Activated CD8-positive, alpha-beta T cell treated with anti-CD3 and anti-CD28 coated beads, Interleukin-2, amount 10 ng/mL, durations not matched to agents 7 days and 5 days (primary cell): ENCODE results near the gene FOXK1. TPM values are rescaled to one million over a fixed set of nuclear protein-coding genes. Genes with fewer than 3 reads are reported as not detected.

Experiments
- ATAC-seq: fragments of 150-1000 bp; cut with Tn5 transposase; one replicate; pipeline ENCODE4 v1.10.0; 2021; ENCODE audit warnings: moderate library complexity
- CTCF ChIA-PET: fragments of 350-600 bp; sonication (Branson Sonifier 250); formaldehyde crosslinking; loops from one replicate; lab custom pipeline; 2021; ENCODE audit warnings: antibody characterized with exemption; lab: Charles Lee
- POLR2A ChIA-PET: fragments of 350-600 bp; sonication (Branson Sonifier 250); formaldehyde crosslinking; loops from one replicate; lab custom pipeline; 2021; ENCODE audit warnings: antibody characterized with exemption; lab: Charles Lee
- DNase-seq: peaks from one replicate; pipeline ENCODE4 v3.0.0-alpha.2; 2020
- H3K27ac Mint-ChIP-seq: one replicate; pipeline ENCODE4 v1.8.0; 2021; ENCODE audit warnings: mild to moderate bottlenecking, mixed read lengths
- H3K27me3 Mint-ChIP-seq: one replicate; pipeline ENCODE4 v1.8.0; 2021; ENCODE audit warnings: low read depth, mixed read lengths
- H3K36me3 Mint-ChIP-seq: one replicate; pipeline ENCODE4 v1.8.0; 2021; ENCODE audit warnings: low read depth, mixed read lengths
- H3K4me1 Mint-ChIP-seq: one replicate; pipeline ENCODE4 v1.8.0; 2021; ENCODE audit warnings: low read depth, mixed read lengths
- H3K4me3 Mint-ChIP-seq: one replicate; pipeline ENCODE4 v1.8.0; 2021; ENCODE audit warnings: mild to moderate bottlenecking, mixed read lengths
- H3K9me3 Mint-ChIP-seq: one replicate; pipeline ENCODE4 v1.8.0; 2022; ENCODE audit warnings: mixed read lengths; ENCODE audit not compliant: insufficient read depth
- total RNA-seq, 2 experiments: library from RNA; stranded (reverse); gene quantifications; one replicate each; pipeline ENCODE4 v1.2.3, GENCODE V29; 2021

FOXK1 gene
- total RNA-seq, 2 experiments from 2014 or later = 26.8 to 28.5 TPM

DNA sequence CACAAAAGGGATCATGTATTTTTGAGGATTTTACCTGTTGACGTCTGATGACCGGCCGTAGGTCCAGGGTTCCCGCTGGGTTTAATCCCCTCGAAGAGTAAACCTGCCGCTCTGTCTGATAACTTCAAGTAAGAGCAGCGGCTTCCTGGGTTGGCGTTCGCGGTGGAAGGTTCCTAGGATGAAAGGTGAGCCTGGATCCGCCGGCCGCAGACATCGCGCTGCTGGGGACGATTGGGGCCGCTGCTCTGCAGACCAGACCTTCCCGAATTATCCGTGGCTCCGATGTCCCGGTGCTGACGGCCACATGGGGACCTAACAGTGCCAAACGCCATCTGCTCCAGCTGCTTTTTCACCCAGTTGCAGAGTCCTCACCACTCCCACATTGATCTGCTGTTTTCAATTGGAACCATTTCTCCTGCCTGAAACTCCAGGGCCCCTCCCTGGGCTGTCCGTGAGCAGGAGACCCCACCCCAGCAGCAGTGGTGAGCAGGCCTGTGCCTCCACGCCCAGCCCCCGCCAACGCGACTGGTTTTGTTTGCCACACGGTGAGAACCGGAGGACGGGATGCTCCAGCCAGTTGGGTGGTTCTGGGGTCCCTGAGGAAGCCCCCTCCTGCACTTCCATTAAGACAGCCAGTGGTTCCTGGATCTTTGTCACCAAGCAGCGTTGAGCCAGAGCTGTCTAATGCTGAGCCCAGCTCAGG lies 81.1 kb downstream of the FOXK1 start:
- ChIA-PET POLR2A (no interaction called here), CTCF (no interaction called here)
- no peak for ATAC-seq
- H3K27me3 Mint-ChIP-seq = no peaks in the 10 kb centered on the region
- H3K4me3 Mint-ChIP-seq = no peak overlapping the region
- H3K4me1 Mint-ChIP-seq = no peaks in the 10 kb centered on the region
- peaks cover 26% of the 10 kb centered on the region for H3K36me3 Mint-ChIP-seq
- DNase-seq = no peak
- no peaks in the 10 kb centered on the region for H3K9me3 Mint-ChIP-seq
- H3K27ac Mint-ChIP-seq = no peak overlapping the region

DNA sequence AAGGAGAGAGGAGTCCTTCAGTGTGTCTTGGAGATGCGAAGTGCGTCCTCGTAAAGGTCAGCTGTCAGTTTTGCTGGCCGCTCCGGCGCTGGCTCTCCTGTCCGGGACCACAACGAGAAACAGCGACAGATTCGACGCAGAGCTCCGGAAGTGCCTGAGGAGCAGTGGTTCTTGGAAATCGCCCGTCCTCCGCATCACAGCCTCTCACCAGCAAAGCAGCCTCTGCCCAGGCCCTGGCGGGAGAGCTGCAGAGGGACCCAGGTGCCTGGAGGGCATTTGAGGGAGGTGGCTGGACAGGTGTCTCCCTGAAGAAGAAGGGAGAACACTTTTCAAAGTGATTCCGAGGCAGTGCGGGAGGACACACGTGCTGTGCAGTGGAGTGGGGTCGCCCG lies 81.7 kb downstream of the FOXK1 start:
- ChIA-PET POLR2A (no interaction called here), CTCF (no interaction called here)
- no peak for DNase-seq
- ATAC-seq = no peak
- Mint-ChIP-seq H3K36me3 (peaks cover 23% of the 10 kb centered on the region), H3K27ac (no peak overlapping the region), H3K27me3 (no peaks in the 10 kb centered on the region), H3K9me3 (no peaks in the 10 kb centered on the region), H3K4me1 (no peaks in the 10 kb centered on the region), H3K4me3 (no peak overlapping the region)

DNA sequence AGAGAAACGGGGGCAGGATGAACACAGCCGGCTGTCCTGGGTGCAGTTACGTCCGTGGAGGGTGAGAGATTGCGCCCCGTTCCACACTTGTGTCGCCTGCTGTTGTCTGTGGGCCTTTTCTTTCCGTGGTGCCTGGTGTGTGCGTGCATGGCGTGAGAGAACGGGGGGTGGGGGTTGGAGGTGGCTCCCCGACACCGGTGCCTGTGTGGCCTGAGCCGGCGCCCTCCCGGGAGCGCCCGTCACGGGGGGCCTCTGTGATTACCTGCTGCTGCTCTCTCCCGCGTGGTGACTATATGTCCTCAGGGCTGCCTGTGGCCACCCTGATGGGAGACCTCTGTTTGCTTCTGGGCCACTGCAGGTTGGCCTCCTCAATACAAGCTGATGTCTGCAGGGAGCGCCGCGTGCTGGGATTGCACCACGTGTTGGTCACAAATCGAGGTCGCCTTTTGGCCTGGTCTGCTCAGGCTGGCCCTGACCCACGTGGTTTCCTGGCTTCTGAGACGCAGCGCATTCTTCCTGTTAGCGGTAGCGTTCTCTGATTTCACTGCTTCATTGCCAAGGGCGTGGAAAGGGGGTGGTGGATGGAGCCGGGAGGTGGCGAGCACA lies 82.4 kb downstream of the FOXK1 start:
- Mint-ChIP-seq H3K4me1 (no peaks in the 10 kb centered on the region), H3K27ac (peak overlapping the region; percentile 33), H3K27me3 (no peaks in the 10 kb centered on the region), H3K36me3 (peaks cover 23% of the 10 kb centered on the region), H3K4me3 (no peak overlapping the region), H3K9me3 (no peaks in the 10 kb centered on the region)
- ChIA-PET POLR2A (no interaction called here), CTCF (no interaction called here)
- DNase-seq (no peak), ATAC-seq (no peak)

DNA sequence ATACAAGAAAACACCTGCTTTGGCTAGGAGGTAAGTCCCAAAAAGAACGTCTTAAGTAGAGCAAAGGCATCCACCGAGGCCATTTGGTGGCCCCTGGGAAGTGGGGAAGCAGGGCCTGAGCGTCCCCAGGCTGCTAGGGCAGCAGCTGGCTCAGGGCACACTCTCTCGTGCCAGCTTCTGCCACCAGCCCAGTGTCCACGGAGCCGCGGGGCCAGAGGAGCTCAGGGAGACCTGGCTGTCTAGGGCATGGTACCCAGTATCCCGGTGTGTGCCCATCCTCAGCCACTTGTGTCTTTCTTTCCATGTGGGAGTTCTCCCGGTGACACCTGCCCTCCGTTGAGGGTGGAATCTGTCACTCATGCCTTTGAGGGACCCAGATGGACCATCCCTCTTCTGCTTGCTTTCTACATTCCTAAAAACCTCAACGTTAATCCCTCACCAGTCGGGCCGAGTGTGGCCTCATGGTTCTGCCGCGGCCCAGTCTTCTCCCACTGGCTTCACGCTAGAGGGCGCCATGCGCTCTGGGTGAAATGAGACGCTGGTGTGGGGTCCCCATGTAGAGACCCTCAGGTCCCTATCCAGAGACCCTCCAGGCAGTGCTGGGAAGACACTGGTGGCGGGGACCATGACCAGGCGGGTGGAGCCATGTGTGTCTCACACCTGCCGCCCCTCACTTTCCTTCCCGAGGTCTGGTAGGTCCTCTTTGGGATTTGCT lies 83.8 kb downstream of the FOXK1 start:
- H3K4me3 Mint-ChIP-seq = no peak overlapping the region
- H3K27me3 Mint-ChIP-seq = no peaks in the 10 kb centered on the region
- ATAC-seq = no peak
- no peaks in the 10 kb centered on the region for H3K9me3 Mint-ChIP-seq
- H3K4me1 Mint-ChIP-seq = no peaks in the 10 kb centered on the region
- ChIA-PET CTCF (no interaction called here), POLR2A (no interaction called here)
- H3K27ac Mint-ChIP-seq = no peak overlapping the region
- no peak for DNase-seq
- peaks cover 15% of the 10 kb centered on the region for H3K36me3 Mint-ChIP-seq

DNA sequence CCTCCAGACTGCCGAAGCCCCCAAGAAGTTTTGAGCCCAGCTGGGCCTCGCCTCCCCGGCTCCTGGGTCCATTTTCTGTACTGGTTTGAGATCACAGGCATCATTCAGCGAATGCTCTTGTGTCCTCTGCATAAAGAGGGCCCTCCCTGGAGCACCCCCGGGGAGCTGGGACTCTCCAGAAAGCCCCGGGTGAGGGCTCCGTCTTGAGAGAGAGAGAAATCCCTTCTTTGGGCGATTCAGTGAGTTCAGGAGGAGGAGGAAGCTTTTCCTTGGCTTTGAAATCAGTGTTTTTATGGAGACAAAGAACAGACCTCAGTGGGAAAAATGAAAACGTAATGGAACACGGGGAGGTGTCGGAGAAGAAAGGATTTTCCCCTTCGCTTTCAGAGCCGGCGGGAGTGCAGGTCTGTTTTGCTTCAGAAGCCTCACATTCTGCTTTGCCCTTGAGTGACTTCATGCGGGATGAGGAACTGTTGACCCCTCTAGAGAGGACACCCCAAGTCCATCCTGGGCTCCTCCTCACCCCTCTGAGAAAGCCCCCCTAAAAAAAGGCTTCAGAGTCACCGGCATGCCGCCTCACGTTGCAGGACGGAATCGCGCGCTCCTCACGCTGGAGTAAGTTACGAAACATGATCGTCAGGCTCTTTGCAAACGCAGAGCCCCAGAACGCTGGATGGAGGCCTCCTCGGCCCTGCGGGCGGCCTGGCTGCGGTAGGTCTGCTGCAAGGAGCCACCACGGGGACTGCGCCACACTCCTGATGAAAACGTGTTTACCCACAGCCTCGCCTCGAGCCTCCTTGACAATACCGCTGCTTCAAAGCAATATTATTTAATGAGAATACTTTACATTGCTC lies 84.8 kb downstream of the FOXK1 start:
- H3K4me3 Mint-ChIP-seq = no peak overlapping the region
- H3K36me3 Mint-ChIP-seq = peaks cover 8% of the 10 kb centered on the region
- no peak for ATAC-seq
- no peaks in the 10 kb centered on the region for H3K9me3 Mint-ChIP-seq
- CTCF ChIA-PET = no interaction called here
- H3K27ac Mint-ChIP-seq = no peak overlapping the region
- POLR2A ChIA-PET = no interaction called here
- DNase-seq = no peak
- H3K4me1 Mint-ChIP-seq = no peaks in the 10 kb centered on the region
- H3K27me3 Mint-ChIP-seq = no peaks in the 10 kb centered on the region

DNA sequence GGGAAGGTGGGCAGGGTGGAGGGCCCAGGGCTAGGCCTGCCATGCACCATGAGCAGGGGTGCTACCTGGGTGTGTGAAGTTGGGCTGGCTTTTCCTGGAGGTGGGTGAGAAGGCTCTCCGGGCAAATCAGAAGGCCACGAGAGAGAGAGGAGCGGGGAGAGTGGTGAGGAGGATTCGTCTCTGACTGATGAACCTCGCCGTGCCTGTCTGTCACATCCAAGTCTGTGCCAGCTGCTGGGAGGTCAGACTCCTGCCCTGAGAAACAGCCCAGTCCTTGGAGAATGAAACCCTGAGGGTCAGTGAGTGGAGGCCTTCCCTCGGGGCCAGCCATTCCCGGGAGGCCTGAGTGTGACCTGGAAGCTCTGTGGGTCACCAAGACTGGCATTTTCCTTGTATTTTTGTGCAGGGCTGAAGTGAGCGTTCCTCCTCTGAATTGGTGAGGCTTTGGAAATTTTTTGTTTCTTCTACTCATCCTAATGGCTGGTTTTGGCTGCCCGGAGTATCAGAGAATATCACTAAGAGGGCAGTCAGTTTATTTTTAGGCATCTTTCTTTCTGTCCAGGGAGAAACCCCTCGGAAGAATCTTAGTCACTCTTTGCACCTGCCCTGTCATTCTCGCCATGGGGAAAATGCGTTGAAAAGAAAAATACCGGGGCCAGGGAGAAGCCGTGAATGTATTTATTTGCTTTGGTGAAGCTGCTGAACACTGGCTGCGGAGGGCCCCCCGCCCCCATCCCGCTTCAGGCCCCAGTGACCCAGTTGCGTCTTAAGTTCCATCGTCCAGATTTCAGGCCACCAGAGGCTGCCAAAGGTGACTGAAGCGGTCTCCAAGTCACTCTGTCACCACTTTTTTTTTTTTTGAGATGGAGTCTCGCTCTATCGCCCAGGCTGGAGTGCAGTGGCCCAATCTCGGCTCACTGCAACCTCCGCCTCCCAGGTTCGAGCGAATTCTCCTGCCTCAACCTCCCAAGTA lies 86.8 kb downstream of the FOXK1 start:
- DNase-seq (no peak), ATAC-seq (no peak)
- H3K4me3 Mint-ChIP-seq = no peak overlapping the region
- H3K36me3 Mint-ChIP-seq = no peaks in the 10 kb centered on the region
- H3K27ac Mint-ChIP-seq = no peak overlapping the region
- POLR2A ChIA-PET = no interaction called here
- H3K9me3 Mint-ChIP-seq = no peaks in the 10 kb centered on the region
- peaks cover 5% of the 10 kb centered on the region for H3K4me1 Mint-ChIP-seq
- CTCF ChIA-PET = no interaction called here
- H3K27me3 Mint-ChIP-seq = no peaks in the 10 kb centered on the region

DNA sequence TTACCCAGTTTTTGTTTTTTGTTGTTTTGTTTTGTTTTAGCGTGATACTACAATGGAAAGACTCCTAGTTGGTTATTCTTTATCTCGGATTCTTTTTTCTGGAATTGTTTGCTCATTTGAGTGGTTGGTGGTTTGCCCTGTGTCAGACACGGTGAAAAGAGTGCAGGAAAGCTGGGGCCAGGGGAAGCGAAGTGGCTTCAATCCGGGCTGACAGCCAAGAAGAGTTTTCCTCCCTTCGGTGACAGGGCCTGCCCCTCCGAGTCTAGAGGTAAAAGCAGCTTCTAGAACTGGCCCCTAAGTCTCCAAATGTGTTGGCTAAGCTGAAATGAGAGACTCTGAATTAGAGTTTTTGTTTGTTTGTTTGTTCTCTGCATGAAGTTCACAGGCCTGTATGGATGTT lies 87.7 kb downstream of the FOXK1 start:
- Mint-ChIP-seq H3K27me3 (no peaks in the 10 kb centered on the region), H3K36me3 (no peaks in the 10 kb centered on the region), H3K4me3 (no peak overlapping the region), H3K9me3 (no peaks in the 10 kb centered on the region), H3K27ac (peak overlapping the region; percentile 1), H3K4me1 (peaks cover 14% of the 10 kb centered on the region)
- ATAC-seq (no peak), DNase-seq (no peak)
- ChIA-PET CTCF (no interaction called here), POLR2A (no interaction called here)

DNA sequence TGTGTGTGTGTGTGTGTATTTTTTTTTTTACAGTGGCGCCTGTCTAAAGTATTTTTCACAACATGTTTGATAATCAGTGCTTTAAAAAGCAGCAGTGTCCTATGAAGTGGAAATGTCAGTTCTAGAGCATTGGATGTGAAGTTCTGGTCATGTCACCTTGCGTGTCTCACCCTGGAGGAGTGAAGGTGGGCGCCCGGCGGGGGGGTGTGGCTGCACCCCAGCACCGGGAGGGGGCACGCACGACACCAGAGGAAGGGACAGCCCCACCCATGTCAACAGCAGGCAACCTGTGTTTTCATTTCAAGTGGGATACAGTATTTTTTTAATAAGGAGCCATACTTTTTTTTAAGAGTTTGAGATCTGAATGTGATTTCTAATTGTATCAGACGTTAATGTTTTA lies 88.8 kb downstream of the FOXK1 start:
- ChIA-PET POLR2A (no interaction called here), CTCF (no interaction called here)
- DNase-seq (no peak), ATAC-seq (no peak)
- no peak overlapping the region for H3K4me3 Mint-ChIP-seq
- H3K27ac Mint-ChIP-seq = no peak overlapping the region
- peaks cover 18% of the 10 kb centered on the region for H3K4me1 Mint-ChIP-seq
- H3K36me3 Mint-ChIP-seq = peaks cover 5% of the 10 kb centered on the region
- no peaks in the 10 kb centered on the region for H3K9me3 Mint-ChIP-seq
- no peaks in the 10 kb centered on the region for H3K27me3 Mint-ChIP-seq

DNA sequence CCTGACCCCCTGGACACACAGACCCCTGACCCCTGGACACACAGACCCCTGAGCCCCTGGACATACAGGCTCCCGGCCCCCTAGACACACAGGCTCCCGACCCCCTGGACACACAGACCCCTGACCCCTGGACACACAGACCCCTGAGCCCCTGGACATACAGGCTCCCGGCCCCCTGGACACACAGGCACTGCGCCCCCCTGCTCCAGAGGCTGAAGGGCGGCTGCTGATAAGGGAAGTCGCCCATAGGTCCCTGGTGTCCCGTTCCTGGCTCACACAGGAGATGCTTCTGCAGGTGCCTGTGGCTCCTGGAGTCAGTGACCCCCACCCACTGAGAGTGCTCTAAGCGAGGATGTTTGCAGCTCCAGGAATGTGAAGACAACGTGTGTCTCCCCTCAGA lies 89.6 kb downstream of the FOXK1 start:
- peaks cover 9% of the 10 kb centered on the region for H3K36me3 Mint-ChIP-seq
- CTCF ChIA-PET = no interaction called here
- H3K9me3 Mint-ChIP-seq = no peaks in the 10 kb centered on the region
- H3K4me1 Mint-ChIP-seq = peaks cover 23% of the 10 kb centered on the region
- H3K4me3 Mint-ChIP-seq = no peak overlapping the region
- POLR2A ChIA-PET = no interaction called here
- H3K27me3 Mint-ChIP-seq = no peaks in the 10 kb centered on the region
- no peak for ATAC-seq
- H3K27ac Mint-ChIP-seq = no peak overlapping the region
- no peak for DNase-seq

DNA sequence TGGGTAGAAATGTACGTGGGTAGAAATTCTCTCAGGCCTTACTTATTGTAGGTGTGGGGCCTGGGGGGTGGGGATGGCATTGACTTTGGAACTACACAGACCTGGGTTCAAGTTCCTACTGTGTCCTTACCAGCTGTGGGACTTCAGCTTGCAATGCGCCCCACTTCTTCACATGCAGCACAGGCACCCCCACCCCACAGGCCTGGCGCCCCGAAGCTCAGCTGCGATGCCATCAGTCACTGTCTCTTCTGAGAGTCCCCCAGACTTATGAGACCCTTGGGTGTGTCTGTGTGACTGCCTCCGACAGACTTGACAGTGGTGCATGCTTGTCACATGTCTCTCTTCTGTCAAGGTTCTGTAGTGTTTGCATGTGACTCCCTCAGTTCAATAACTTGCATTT lies 90.2 kb downstream of the FOXK1 start:
- DNase-seq (no peak), ATAC-seq (no peak)
- H3K27me3 Mint-ChIP-seq = no peaks in the 10 kb centered on the region
- H3K9me3 Mint-ChIP-seq = no peaks in the 10 kb centered on the region
- CTCF ChIA-PET = no interaction called here
- no peak overlapping the region for H3K27ac Mint-ChIP-seq
- H3K36me3 Mint-ChIP-seq = peaks cover 13% of the 10 kb centered on the region
- POLR2A ChIA-PET = no interaction called here
- H3K4me3 Mint-ChIP-seq = no peak overlapping the region
- H3K4me1 Mint-ChIP-seq = peaks cover 27% of the 10 kb centered on the region

DNA sequence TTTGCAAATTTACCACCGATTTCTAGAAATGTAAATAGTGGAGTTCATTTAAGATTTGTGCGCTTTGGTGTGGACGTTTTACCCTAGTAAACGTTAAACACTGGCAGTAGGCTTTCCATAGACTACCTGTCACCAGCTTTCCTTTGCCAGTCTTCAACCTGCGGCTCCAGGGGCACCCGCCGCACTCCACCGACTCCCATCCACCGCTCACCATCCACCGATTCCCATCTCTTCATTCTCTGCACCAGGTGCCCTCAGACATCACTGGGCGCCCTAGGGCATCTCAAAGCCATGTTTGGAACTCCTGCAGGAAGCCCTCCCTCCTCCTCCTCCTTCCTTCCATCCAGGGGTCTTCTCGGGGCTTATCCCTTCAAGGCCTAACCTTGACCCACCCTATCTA lies 91.9 kb downstream of the FOXK1 start:
- ChIA-PET CTCF (interaction anchor here (0.7 to 2.5 kb wide), 3 partner anchors 18 to 89 kb away, joined by 3 to 10 read pairs (median 3); no protein-coding TSS in a partner anchor), POLR2A (interaction anchor here (1.8 to 3.2 kb wide), 2 partner anchors 39 to 132 kb away, joined by 4 to 33 read pairs; no protein-coding TSS in a partner anchor)
- Mint-ChIP-seq H3K36me3 (peaks cover 17% of the 10 kb centered on the region), H3K4me3 (peak overlapping the region; percentile 99), H3K4me1 (peaks cover 37% of the 10 kb centered on the region), H3K9me3 (no peaks in the 10 kb centered on the region), H3K27me3 (no peaks in the 10 kb centered on the region), H3K27ac (peak overlapping the region; percentile 99)
- ATAC-seq = no peak
- no peak for DNase-seq
